Measurements from ENCODE around the gene NEO1.

GRCh38 chr15:73338606-73339374, 286.5 kb downstream of the NEO1 start:
- TF ChIP-seq CHD2 (IDR thresholded peaks at IDR 0.05; ENCODE audit: low read length, partially characterized antibody) (no peak), KDM1A (IDR thresholded peaks at IDR 0.05; ENCODE audit: low read depth) (no peak), USF2 (IDR thresholded peaks at IDR 0.05) (no peak), REST (IDR thresholded peaks at IDR 0.05) (no peak), JUNB (IDR thresholded peaks at IDR 0.05) (no peak), BCL3 (IDR thresholded peaks at IDR 0.05) (no peak), POLR2A (IDR thresholded peaks at IDR 0.05; ENCODE audit: low read length) (no peak)
